ENCODE data around the gene ZNF2.
"Not testable (repeated sequence)": the region's sequence is repeated elsewhere in the genome, so short reads cannot be mapped to it uniquely, and the experiment has no call there.

ZNF2 gene

GRCh38 chr2:95165371-95166064 is at the start of gene ZNF2:
Gene ZNF2, plus strand, starts transcription at chr2:95165809. Its CDS starts 10,418 bp downstream, at chr2:95176227.
- FAIRE-seq (peak; percentile 95), DNase-seq (ENCODE audit: insufficient read length, low spot score) (peak; percentile 96)

- no peak for DNase-seq (ENCODE audit: insufficient read length, low spot score)
- FAIRE-seq, result no peak
Measured at GRCh38 chr2:95121093-95121406, 44.6 kb upstream of the ZNF2 start.

- peak; percentile 35 for FAIRE-seq
Measured at GRCh38 chr2:95121407-95122196, 44.0 kb upstream of the ZNF2 start, which contains the start of gene MRPS5. Gene MRPS5, minus strand, starts transcription at chr2:95121808. Its CDS starts 17 bp downstream, at chr2:95121791.

GRCh38 chr2:95122197-95122551 is 43.4 kb upstream of the ZNF2 start:
- DNase-seq (ENCODE audit: insufficient read length, low spot score) (no peak), FAIRE-seq (no peak)

More at GRCh38 chr2:95121407-95122196, 44.0 kb upstream of the ZNF2 start, which contains the start of gene MRPS5:
- peak; percentile 89 for DNase-seq (ENCODE audit: insufficient read length, low spot score)

GRCh38 chr2:95138702-95139101 is 26.9 kb upstream of the ZNF2 start:
- DNase-seq (ENCODE audit: insufficient read length, low spot score), result no peak
- no peak for FAIRE-seq

GRCh38 chr2:95143838-95144237 is 21.8 kb upstream of the ZNF2 start:
- DNase-seq (ENCODE audit: insufficient read length, low spot score), result no peak
- no peak for FAIRE-seq

GRCh38 chr2:95149397-95149984 is 16.1 kb upstream of the ZNF2 start:
- DNase-seq (ENCODE audit: insufficient read length, low spot score), result no peak
- no peak for FAIRE-seq

GRCh38 chr2:95158441-95158840 is 7.2 kb upstream of the ZNF2 start:
- DNase-seq (ENCODE audit: insufficient read length, low spot score) (no peak), FAIRE-seq (no peak)

GRCh38 chr2:95158891-95159619 is 6.6 kb upstream of the ZNF2 start:
- DNase-seq (ENCODE audit: insufficient read length, low spot score) (peak; percentile 53), FAIRE-seq (no peak)

GRCh38 chr2:95159690-95160449 is 5.7 kb upstream of the ZNF2 start, which contains the start of gene ZNF514:
Gene ZNF514, minus strand, starts transcription at chr2:95159848. Its CDS starts 6,595 bp downstream, at chr2:95153253.
- peak; percentile 86 for DNase-seq (ENCODE audit: insufficient read length, low spot score)
- no peak for FAIRE-seq

- FAIRE-seq (no peak), DNase-seq (ENCODE audit: insufficient read length, low spot score) (no peak)
Measured at GRCh38 chr2:95165030-95165370, 609 bp upstream of the ZNF2 start.

- DNase-seq (ENCODE audit: insufficient read length, low spot score) (peak; percentile 9), FAIRE-seq (peak; percentile 4)
Measured at GRCh38 chr2:95166065-95166763, 605 bp downstream of the ZNF2 start.

GRCh38 chr2:95171902-95172301 is 6.3 kb downstream of the ZNF2 start:
- DNase-seq (ENCODE audit: insufficient read length, low spot score) (no peak), FAIRE-seq (no peak)

GRCh38 chr2:95174031-95174542 is 8.5 kb downstream of the ZNF2 start:
- FAIRE-seq (no peak), DNase-seq (ENCODE audit: insufficient read length, low spot score) (no peak)

- no peak for DNase-seq (ENCODE audit: insufficient read length, low spot score)
- no peak for FAIRE-seq
Measured at GRCh38 chr2:95179451-95179850, 13.8 kb downstream of the ZNF2 start.

GRCh38 chr2:95181774-95182173 is 16.2 kb downstream of the ZNF2 start:
- FAIRE-seq, result no peak
- DNase-seq (ENCODE audit: insufficient read length, low spot score), result no peak

- FAIRE-seq (no peak), DNase-seq (ENCODE audit: insufficient read length, low spot score) (no peak)
Measured at GRCh38 chr2:95185197-95185596, 19.6 kb downstream of the ZNF2 start.

- no peak for FAIRE-seq
Measured at GRCh38 chr2:95185973-95186372, 20.4 kb downstream of the ZNF2 start.

GRCh38 chr2:95192956-95193355 is 27.3 kb downstream of the ZNF2 start:
- not testable (repeated sequence) for DNase-seq (ENCODE audit: insufficient read length, low spot score); FAIRE-seq

More at GRCh38 chr2:95185973-95186372, 20.4 kb downstream of the ZNF2 start:
- no peak for DNase-seq (ENCODE audit: insufficient read length, low spot score)
